Measurements from ENCODE around the gene B3GAT3. TPM values are rescaled to one million over a fixed set of nuclear protein-coding genes. Genes with fewer than 3 reads are reported as not detected.
A peak's percentile ranks its signal among the peaks of the same experiment; 100 is the strongest.
"Not testable (repeated sequence)": the region's sequence is repeated elsewhere in the genome, so short reads cannot be mapped to it uniquely, and the experiment has no call there.

The B3GAT3 gene
- total and polyA plus RNA-seq, 10 of the 15 experiments (the other 5 are each of a cell fraction or from before 2014, with no cell fraction given) = 0.31 to 52.7 (median 29.8) TPM

GRCh38 chr11:62570903-62571302 is 50.9 kb downstream of the B3GAT3 start:
- Histone ChIP-seq H3K9ac (ENCODE audit: control insufficient read depth, insufficient read depth, low read length) (peak overlapping the region; percentile 4; the same call in 1 of the 2 replicates), H3K4me2 (ENCODE audit: control insufficient read depth, insufficient read depth) (peak overlapping the region; percentile 80), H3K4me1 (ENCODE audit: control insufficient read depth, insufficient read depth, low read length) (peaks cover 27% of the 10 kb centered on the region), H3K4me3 (0 out of 2 replicates have a peak overlapping the region, but pooled peaks have one; percentile 99), H3K79me2 (ENCODE audit: control insufficient read depth, insufficient read depth, low read length) (peaks cover 75% of the 10 kb centered on the region), H3K36me3 (ENCODE audit: control insufficient read depth in 2 of 2, insufficient read depth in 2 of 2, low read length in 1 of 2) (peaks cover 13 to 39% of the 10 kb centered on the region in 2 experiments)
- intact Hi-C loops (cut with micrococcal nuclease; ENCODE audit: unreplicated experiment); H3K9me3 ChIP-seq (replicated peaks; ENCODE audit: control insufficient read depth, insufficient read depth, low read length); H3K27me3 ChIP-seq (replicated peaks in 1 of 2; ENCODE audit: control insufficient read depth in 2 of 2, insufficient read depth in 2 of 2, low read length in 1 of 2); in situ Hi-C loops (cut with MboI); ATAC-seq; H4K20me1 ChIP-seq (ENCODE audit: control insufficient read depth, insufficient read depth); DNase-seq (ENCODE audit: low read depth, low spot score); BruUV-seq (replicated peaks); H2AFZ ChIP-seq (ENCODE audit: control insufficient read depth, low read depth, low read length); H3K27ac ChIP-seq (ENCODE audit: control insufficient read depth, insufficient read depth): not testable (repeated sequence)
- WGBS (ENCODE audit: insufficient coverage, insufficient replicate concordance, low lambda C conversion rate, missing lambda C conversion rate) = 72% methylated on average over 5 of the region's 5 CpGs
- peak; percentile 92 for FAIRE-seq
- ChIA-PET SMC1A (ENCODE audit: uncharacterized antibody, unreplicated experiment) (interaction anchor here (1.1 to 2.9 kb wide), 4 partner anchors 11 to 94 kb away, joined by 3 to 15 read pairs (median 7); partner anchors contain the start of genes C11orf98 and CSKMT), RAD21 (ENCODE audit: unreplicated experiment) (interaction anchor here (0.5 to 3.3 kb wide), 6 partner anchors 9 to 146 kb away, joined by 3 to 14 read pairs (median 6); partner anchors contain the start of gene TUT1), CTCF (interaction anchor here (3.1 to 4.4 kb wide), 2 partner anchors 13 to 28 kb away, joined by 18 to 56 read pairs; no protein-coding TSS in a partner anchor), POLR2A (interaction anchor here (1.0 to 4.7 kb wide), 2 partner anchors 12 to 18 kb away, joined by 3 to 29 read pairs; no protein-coding TSS in a partner anchor)
- peak; percentile 55; the same call in 1 of the 2 replicates for TF ChIP-seq SPI1 (IDR thresholded peaks at IDR 0.05; ENCODE audit: borderline replicate concordance, insufficient read depth, low read depth, low read length)
- peak; percentile 12; the same call in 1 of the 2 replicates for TF ChIP-seq ATF7 (IDR thresholded peaks at IDR 0.05; ENCODE audit: low read depth)

GRCh38 chr11:62569611-62570010 is 52.2 kb downstream of the B3GAT3 start:
- H3K9ac ChIP-seq (ENCODE audit: control insufficient read depth, insufficient read depth, low read length) = no peak overlapping the region
- DNase-seq (ENCODE audit: low read depth, low spot score) (no peak), ATAC-seq (no peak), FAIRE-seq (no peak)
- RAD21 ChIA-PET (ENCODE audit: unreplicated experiment) = interaction anchor here (1.0 to 3.3 kb wide), 4 partner anchors 8 to 145 kb away, joined by 3 to 14 read pairs (median 9); no protein-coding TSS in a partner anchor
- 0 out of 2 replicates have a peak overlapping the region, but pooled peaks have one; percentile 23 for H3K4me2 ChIP-seq (ENCODE audit: control insufficient read depth, insufficient read depth)
- H4K20me1 ChIP-seq (ENCODE audit: control insufficient read depth, insufficient read depth) = peaks cover 4% of the 10 kb centered on the region; the same call in 1 of the 2 replicates
- in situ Hi-C loops (cut with MboI) = no loop called here
- peaks cover 7 to 47% of the 10 kb centered on the region in 2 experiments for H3K36me3 ChIP-seq (ENCODE audit: control insufficient read depth in 2 of 2, insufficient read depth in 2 of 2, low read length in 1 of 2)
- H3K4me1 ChIP-seq (ENCODE audit: control insufficient read depth, insufficient read depth, low read length) = peaks cover 24% of the 10 kb centered on the region
- intact Hi-C loops (cut with micrococcal nuclease; ENCODE audit: unreplicated experiment) = no loop called here
- SMC1A ChIA-PET (ENCODE audit: uncharacterized antibody, unreplicated experiment) = interaction anchor here (0.8 to 2.9 kb wide), 7 partner anchors 10 to 175 kb away, joined by 3 to 15 read pairs (median 5); partner anchors contain the start of genes C11orf98 and CSKMT
- H3K27ac ChIP-seq (ENCODE audit: control insufficient read depth, insufficient read depth) = no peak overlapping the region
- POLR2A ChIA-PET = interaction anchor here (0.6 to 4.7 kb wide), 4 partner anchors 11 to 98 kb away, joined by 3 to 29 read pairs (median 4); partner anchors contain the start of genes C11orf98, CSKMT and TUT1
- CTCF ChIA-PET = interaction anchor here (0.6 to 4.4 kb wide), 9 partner anchors 11 to 205 kb away, joined by 3 to 56 read pairs (median 3); partner anchors contain the start of gene AHNAK
- WGBS (ENCODE audit: insufficient coverage, insufficient replicate concordance, low lambda C conversion rate, missing lambda C conversion rate) = 53% methylated on average over 1 of the region's 1 CpG
- H3K27me3 ChIP-seq (replicated peaks in 1 of 2; ENCODE audit: control insufficient read depth in 2 of 2, insufficient read depth in 2 of 2, low read length in 1 of 2) = no peaks in the 10 kb centered on the region
- BruUV-seq (replicated peaks) = no TSS peak
- no peak overlapping the region for H2AFZ ChIP-seq (ENCODE audit: control insufficient read depth, low read depth, low read length)
- peaks cover 77% of the 10 kb centered on the region for H3K79me2 ChIP-seq (ENCODE audit: control insufficient read depth, insufficient read depth, low read length)
- H3K9me3 ChIP-seq (replicated peaks; ENCODE audit: control insufficient read depth, insufficient read depth, low read length) = no peaks in the 10 kb centered on the region
- H3K4me3 ChIP-seq = no peak overlapping the region
- TF ChIP-seq CHD1 (IDR thresholded peaks at IDR 0.05; ENCODE audit: low read depth, low read length) = no peak
- TF ChIP-seq, protein P1, sequence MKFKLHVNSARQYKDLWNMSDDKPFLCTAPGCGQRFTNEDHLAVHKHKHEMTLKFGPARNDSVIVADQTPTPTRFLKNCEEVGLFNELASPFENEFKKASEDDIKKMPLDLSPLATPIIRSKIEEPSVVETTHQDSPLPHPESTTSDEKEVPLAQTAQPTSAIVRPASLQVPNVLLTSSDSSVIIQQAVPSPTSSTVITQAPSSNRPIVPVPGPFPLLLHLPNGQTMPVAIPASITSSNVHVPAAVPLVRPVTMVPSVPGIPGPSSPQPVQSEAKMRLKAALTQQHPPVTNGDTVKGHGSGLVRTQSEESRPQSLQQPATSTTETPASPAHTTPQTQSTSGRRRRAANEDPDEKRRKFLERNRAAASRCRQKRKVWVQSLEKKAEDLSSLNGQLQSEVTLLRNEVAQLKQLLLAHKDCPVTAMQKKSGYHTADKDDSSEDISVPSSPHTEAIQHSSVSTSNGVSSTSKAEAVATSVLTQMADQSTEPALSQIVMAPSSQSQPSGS (IDR thresholded peaks at IDR 0.05; ENCODE audit: low read length) = no peak
- no peak for TF ChIP-seq WRNIP1 (IDR thresholded peaks at IDR 0.05; ENCODE audit: borderline replicate concordance, low read depth, low read length)
- TF ChIP-seq, protein P2, sequence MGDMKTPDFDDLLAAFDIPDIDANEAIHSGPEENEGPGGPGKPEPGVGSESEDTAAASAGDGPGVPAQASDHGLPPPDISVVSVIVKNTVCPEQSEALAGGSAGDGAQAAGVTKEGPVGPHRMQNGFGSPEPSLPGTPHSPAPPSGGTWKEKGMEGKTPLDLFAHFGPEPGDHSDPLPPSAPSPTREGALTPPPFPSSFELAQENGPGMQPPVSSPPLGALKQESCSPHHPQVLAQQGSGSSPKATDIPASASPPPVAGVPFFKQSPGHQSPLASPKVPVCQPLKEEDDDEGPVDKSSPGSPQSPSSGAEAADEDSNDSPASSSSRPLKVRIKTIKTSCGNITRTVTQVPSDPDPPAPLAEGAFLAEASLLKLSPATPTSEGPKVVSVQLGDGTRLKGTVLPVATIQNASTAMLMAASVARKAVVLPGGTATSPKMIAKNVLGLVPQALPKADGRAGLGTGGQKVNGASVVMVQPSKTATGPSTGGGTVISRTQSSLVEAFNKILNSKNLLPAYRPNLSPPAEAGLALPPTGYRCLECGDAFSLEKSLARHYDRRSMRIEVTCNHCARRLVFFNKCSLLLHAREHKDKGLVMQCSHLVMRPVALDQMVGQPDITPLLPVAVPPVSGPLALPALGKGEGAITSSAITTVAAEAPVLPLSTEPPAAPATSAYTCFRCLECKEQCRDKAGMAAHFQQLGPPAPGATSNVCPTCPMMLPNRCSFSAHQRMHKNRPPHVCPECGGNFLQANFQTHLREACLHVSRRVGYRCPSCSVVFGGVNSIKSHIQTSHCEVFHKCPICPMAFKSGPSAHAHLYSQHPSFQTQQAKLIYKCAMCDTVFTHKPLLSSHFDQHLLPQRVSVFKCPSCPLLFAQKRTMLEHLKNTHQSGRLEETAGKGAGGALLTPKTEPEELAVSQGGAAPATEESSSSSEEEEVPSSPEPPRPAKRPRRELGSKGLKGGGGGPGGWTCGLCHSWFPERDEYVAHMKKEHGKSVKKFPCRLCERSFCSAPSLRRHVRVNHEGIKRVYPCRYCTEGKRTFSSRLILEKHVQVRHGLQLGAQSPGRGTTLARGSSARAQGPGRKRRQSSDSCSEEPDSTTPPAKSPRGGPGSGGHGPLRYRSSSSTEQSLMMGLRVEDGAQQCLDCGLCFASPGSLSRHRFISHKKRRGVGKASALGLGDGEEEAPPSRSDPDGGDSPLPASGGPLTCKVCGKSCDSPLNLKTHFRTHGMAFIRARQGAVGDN (IDR thresholded peaks at IDR 0.05) = no peak
- TF ChIP-seq PAX5 (IDR thresholded peaks at IDR 0.05; ENCODE audit: borderline replicate concordance, low read depth, low read length) = no peak
- no peak for TF ChIP-seq STAT3 (IDR thresholded peaks at IDR 0.05; ENCODE audit: low read depth, low read length)
- no peak for TF ChIP-seq MYC (IDR thresholded peaks at IDR 0.05; ENCODE audit: insufficient read depth, insufficient read length, insufficient replicate concordance, low read length, severe bottlenecking)
- TF ChIP-seq POLR2A (IDR thresholded peaks at IDR 0.05; ENCODE audit: low read depth, low read length) = no peak
- no peak for TF ChIP-seq POLR2AphosphoS2 (IDR thresholded peaks at IDR 0.05; ENCODE audit: low read depth, low read length)
